Colonic mucosa (tissue), 4 donors: ENCODE results near the gene GABARAPL1. TPM values are rescaled to one million over a fixed set of nuclear protein-coding genes. Genes with fewer than 3 reads are reported as not detected.

Experiments
- DNase-seq: peaks from one replicate; pipeline ENCODE4 v3.0.0-alpha.2; 2020
- H3K27ac ChIP-seq: fragments of 200-600 bp; one replicate; pipeline ENCODE4 v1.8.0; 2021
- H3K27me3 ChIP-seq: fragments of 200-600 bp; one replicate; pipeline ENCODE4 v1.8.0; 2021
- H3K36me3 ChIP-seq: fragments of 200-600 bp; one replicate; pipeline ENCODE4 v1.8.0; 2021
- H3K4me1 ChIP-seq: fragments of 200-600 bp; one replicate; pipeline ENCODE4 v1.8.0; 2021; ENCODE audit warnings: mild to moderate bottlenecking
- H3K4me3 ChIP-seq: fragments of 200-600 bp; one replicate; pipeline ENCODE4 v1.8.0; 2021
- H3K9ac ChIP-seq, 2 donors: one replicate each; pipeline ENCODE4 v1.7.0; 2013; ENCODE audit warnings: control low read depth in 2 of 2, low read depth in 2 of 2, low read length in 2 of 2
- H3K9me3 ChIP-seq: fragments of 200-600 bp; one replicate; pipeline ENCODE4 v1.8.0; 2021
- intact Hi-C: fragments of 100-400 bp; cut with DNase I; formaldehyde crosslinking; loops from one replicate; pipeline ENCODE4 v1.14.1; 2022
- total RNA-seq, 2 donors: library from RNA; stranded (reverse); fragmentation: NEBNext Ultra II Directional in 1 of 2; extraction: Animal tissue kit (Norgen Biotek cat#: 25700) in 1 of 2; gene quantifications; one replicate each; pipeline ENCODE4 v1.2.1, GENCODE V29; 2021
- TF ChIP-seq, protein P1 (sequence below): fragments of 200-600 bp; IDR thresholded peaks from one replicate; pipeline ENCODE4 v1.8.0; 2022; ENCODE audit warnings: antibody characterized with exemption, mild to moderate bottlenecking
- donor health status: healthy.
- donor health status: DM: no; HTN: no; CAD: no.
- donor health status: DM: no; HTN: no; CAD: no.

Gene GABARAPL1
- total RNA-seq, 2 donors from 2014 or later, result 12.8 to 42.8 TPM

DNA sequence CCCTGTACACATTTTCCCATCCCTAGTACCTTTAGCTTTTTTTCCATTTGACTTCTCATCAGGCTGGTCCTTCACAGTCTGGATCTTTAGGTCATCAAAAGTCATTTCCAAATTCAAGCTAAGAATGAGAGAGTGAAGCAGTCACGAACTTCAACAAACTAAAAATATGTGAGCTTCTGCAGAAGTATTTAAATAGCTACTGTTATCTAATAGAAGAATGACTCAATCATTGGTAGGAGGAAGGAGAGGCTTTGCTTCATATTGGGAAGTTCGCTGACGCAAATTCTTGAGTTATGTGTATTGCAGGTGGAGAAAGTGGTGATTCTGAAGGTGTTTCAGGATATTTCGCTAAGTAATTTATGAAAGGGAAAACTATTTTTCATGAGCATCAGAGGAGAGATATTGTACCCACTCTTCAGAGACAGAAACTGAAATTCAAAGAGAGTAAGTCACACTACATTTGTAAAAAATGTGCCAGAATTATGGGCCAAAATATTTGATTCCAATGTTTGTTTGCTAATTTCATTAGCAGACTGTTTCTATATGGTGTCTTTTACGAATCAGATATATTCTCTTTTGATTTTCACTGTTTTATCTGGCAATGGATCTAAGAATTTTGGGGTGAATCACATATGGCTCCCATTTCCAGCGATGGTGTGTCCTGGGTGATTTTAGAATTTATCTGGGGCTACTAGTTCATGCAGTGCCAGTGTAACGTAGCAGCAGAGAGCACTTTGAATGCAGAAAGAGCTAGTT lies 40.5 kb upstream of the GABARAPL1 start, which contains the start of gene OLR1:
Gene OLR1, minus strand, starts transcription at position 160 of the 756 bp plus-strand sequence. Its CDS starts 55 bp downstream, at position 105.
- intact Hi-C loops, result no loop called here
- H3K4me3 ChIP-seq, result no peak within 1 kb of the TSS
- H3K27me3 ChIP-seq, result no peaks in the 10 kb centered on the region
- TF ChIP-seq, protein P1, sequence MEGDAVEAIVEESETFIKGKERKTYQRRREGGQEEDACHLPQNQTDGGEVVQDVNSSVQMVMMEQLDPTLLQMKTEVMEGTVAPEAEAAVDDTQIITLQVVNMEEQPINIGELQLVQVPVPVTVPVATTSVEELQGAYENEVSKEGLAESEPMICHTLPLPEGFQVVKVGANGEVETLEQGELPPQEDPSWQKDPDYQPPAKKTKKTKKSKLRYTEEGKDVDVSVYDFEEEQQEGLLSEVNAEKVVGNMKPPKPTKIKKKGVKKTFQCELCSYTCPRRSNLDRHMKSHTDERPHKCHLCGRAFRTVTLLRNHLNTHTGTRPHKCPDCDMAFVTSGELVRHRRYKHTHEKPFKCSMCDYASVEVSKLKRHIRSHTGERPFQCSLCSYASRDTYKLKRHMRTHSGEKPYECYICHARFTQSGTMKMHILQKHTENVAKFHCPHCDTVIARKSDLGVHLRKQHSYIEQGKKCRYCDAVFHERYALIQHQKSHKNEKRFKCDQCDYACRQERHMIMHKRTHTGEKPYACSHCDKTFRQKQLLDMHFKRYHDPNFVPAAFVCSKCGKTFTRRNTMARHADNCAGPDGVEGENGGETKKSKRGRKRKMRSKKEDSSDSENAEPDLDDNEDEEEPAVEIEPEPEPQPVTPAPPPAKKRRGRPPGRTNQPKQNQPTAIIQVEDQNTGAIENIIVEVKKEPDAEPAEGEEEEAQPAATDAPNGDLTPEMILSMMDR, result no peak
- H3K4me1 ChIP-seq, result no peaks in the 10 kb centered on the region
- no peaks in the 10 kb centered on the region for H3K9me3 ChIP-seq
- no peaks in the 10 kb centered on the region for H3K36me3 ChIP-seq
- no peak within 1 kb of the TSS for H3K9ac ChIP-seq
- no peak within 1 kb of the TSS for H3K27ac ChIP-seq
- no peak for DNase-seq

GRCh38 chr12:10174986-10175614 lies 37.6 kb upstream of the GABARAPL1 start:
- H3K4me1 ChIP-seq, result no peaks in the 10 kb centered on the region
- no peaks in the 10 kb centered on the region for H3K9me3 ChIP-seq
- TF ChIP-seq, protein P1, result no peak
- intact Hi-C loops, result no loop called here
- no peak overlapping the region for H3K4me3 ChIP-seq
- no peak overlapping the region for H3K27ac ChIP-seq
- H3K36me3 ChIP-seq, result no peaks in the 10 kb centered on the region
- H3K9ac ChIP-seq, result no peak overlapping the region
- DNase-seq, result no peak
- no peaks in the 10 kb centered on the region for H3K27me3 ChIP-seq

- H3K27ac ChIP-seq, result no peak overlapping the region
- peak; percentile 22 for DNase-seq
- no peaks in the 10 kb centered on the region for H3K4me1 ChIP-seq
- no peaks in the 10 kb centered on the region for H3K9me3 ChIP-seq
- no peak overlapping the region for H3K4me3 ChIP-seq
- H3K27me3 ChIP-seq, result no peaks in the 10 kb centered on the region
- intact Hi-C loops, result no loop called here
- no peaks in the 10 kb centered on the region for H3K36me3 ChIP-seq
- H3K9ac ChIP-seq, result no peak overlapping the region
- TF ChIP-seq, protein P1, result peak; percentile 12
Observed at GRCh38 chr12:10175846-10176636, 36.6 kb upstream of the GABARAPL1 start.

GRCh38 chr12:10178821-10179220 lies 33.9 kb upstream of the GABARAPL1 start, which contains the start of gene TMEM52B:
TMEM52B (plus strand) TSS chr12:10179032; CDS start chr12:10179575, 543 bp downstream.
- no peak for DNase-seq
- Histone ChIP-seq H3K27ac (no peak within 1 kb of the TSS), H3K36me3 (no peaks in the 10 kb centered on the region), H3K27me3 (no peaks in the 10 kb centered on the region), H3K4me3 (no peak within 1 kb of the TSS), H3K4me1 (no peaks in the 10 kb centered on the region), H3K9ac (no peak within 1 kb of the TSS), H3K9me3 (no peaks in the 10 kb centered on the region)
- TF ChIP-seq, protein P1, result no peak
- intact Hi-C loops, result no loop called here

DNA sequence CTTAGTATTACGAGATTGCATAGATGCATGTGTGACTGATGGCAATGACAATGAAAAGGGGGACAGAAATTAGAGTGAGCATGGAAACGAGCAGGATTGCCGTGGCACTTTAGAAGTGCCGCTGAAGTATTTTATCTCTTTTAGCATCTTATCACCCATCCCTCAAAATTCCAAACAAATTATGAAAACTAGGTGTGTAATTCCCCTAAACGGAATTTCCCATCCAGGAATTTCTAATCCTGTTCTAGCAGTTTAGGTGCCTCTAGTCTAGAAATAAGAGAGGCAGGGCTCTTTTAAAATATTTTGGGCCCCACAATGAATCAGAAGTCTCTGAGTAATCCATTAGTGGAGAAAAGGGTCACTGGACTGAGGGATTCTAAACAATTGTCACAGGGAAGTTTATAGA lies 32.9 kb upstream of the GABARAPL1 start:
- Histone ChIP-seq H3K36me3 (no peaks in the 10 kb centered on the region), H3K4me1 (no peaks in the 10 kb centered on the region), H3K27me3 (no peaks in the 10 kb centered on the region), H3K27ac (no peak overlapping the region), H3K9me3 (no peaks in the 10 kb centered on the region), H3K4me3 (no peak overlapping the region), H3K9ac (no peak overlapping the region)
- intact Hi-C loops, result no loop called here
- TF ChIP-seq, protein P1, result no peak
- no peak for DNase-seq
